GM19438 (cell line): ENCODE measurements around the gene NCK2.

Experiments
- ATAC-seq: cut with Tn5 transposase; IDR thresholded peaks from one replicate; pipeline ENCODE4 v1.9.1; 2021; ENCODE audit warnings: low read depth; ENCODE audit not compliant: unreplicated experiment

Gene NCK2

DNA sequence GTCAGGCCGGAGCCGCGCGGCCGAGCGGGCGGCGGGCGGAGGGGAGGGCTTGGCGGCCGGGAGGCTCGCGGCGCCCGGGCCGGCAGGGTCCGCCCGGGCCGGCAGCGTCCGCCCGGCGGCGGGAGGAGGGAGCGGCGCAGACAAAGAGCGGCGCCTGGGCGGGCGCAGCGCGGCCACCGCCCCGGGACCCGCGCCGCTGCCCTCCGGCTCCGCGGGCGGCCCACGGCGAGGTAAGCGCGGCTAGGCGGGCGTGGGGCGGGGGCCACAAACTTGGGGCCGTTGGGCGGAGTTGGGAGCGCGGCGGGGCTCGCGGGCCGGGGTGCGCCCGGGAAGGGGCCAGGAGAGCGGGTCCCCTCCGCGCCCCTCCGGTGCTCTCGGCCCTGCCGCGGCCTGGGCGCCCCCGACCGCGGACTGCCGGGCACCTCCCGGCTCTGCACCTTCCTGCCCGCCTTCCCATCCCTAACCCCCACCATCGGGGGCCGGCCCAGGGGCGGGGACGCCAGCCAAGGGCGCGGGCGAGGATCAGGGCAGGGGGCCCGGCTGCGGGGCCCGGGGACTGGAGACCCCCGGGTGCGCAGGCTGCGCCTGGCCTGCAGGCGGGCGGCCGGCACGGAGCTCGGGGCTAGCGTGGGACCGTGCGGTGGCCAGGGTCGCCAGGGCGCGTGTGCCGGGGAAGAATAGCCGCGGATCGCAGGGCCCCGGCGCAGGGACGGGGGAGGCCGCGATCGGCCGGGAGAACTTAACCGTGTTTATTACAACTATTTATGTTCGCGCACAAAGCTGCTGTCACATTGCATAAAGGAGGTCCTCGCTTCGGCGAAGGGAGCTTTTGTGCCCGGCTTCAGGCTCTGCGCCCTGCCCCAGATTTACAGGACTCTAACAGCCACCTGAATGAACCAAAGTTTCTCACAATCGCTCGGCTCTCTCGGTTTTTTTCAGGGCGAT, at the start of gene NCK2:
NCK2 (plus strand) TSS at position 4 of the 945 bp plus-strand sequence. CDS start 110,152 bp downstream, outside the sequence.
- ATAC-seq = peak; percentile 13

DNA sequence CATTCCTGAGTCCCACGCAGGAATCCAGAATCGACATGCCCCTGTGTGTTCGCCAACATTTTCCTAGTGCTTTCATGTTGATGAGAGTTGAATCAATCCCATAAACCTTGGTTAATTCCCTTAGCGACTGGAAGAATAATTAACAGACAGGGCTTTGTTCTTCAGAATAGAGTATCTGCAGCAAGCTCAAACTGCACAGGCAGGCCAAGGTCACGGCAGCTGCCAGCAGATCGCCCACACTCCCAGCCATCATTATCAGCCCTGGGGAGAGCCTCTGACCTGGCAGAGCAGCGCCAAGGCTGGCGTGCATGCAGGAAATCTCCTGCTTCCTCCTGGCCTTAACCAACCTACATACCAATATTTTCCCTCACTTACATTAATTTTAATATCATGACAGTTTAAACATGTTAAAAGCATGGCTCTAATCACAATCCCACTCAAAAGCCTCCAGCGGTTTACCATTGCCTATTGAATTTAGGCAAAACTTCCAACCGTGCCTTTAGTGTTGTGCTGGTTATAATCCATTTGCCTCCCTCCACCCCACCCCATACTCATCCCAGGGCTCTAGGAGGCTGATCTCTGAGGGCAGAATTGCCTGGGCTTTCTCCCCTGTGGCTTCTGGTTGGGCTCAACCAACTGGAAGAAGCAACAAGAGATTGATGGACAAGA, 46.8 kb upstream of the NCK2 start:
- no peak for ATAC-seq

DNA sequence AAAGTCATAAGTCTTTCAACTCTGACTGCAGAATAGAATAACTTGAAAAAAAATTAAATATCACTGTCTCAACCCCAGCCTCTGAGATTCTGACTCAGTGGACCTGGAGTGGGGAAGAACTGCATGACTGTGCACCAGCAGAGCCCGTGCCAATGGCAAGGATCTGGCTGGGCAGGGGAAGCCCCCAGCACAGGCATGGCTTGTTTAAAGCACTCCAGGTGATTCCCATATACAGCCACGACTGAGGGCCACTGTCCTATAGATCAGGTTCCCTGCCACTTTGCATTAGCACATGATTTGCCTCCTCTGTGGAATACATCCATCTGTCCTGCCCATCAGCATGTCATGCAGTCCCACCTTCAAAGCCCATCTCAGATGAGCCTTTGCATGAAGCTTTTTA, 45.9 kb upstream of the NCK2 start:
- ATAC-seq = no peak

DNA sequence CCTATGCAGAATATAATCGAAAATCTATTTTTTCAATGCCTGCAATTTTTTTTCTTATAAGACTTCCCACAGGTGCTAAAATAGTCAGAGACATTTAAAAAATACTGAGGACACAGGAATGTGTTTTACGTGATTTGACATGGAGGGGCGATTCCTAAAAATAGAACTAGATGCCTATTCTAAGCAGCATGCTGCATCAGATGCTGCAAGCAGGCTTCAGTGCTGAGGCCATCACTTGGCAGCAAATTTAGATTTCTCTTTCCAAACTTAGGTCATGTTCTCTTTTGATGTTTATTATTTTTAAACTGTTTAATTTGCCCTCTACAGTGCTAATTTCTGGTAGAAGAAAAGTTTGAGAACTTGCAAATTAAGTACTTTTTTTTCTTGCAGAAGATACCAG, 43.7 kb upstream of the NCK2 start:
- no peak for ATAC-seq

DNA sequence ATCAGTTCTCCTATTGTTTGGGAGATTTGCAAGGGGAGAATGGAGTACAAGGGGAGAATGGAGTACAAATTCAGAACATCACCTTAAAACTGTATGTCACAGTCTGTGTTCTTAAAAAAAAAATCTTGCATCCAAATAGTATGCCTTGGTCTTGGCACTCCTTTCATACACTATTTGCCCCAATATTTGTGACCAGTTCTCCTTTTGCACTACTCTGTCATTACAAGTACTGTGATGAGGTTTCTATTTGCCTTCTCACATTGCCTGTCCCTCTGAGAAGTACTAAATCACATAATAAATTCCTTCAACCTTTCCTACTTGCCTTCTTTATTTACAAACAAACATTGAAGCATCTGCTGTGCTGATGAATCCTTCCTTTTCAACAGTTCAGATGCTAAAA, 36.0 kb upstream of the NCK2 start:
- ATAC-seq = no peak

DNA sequence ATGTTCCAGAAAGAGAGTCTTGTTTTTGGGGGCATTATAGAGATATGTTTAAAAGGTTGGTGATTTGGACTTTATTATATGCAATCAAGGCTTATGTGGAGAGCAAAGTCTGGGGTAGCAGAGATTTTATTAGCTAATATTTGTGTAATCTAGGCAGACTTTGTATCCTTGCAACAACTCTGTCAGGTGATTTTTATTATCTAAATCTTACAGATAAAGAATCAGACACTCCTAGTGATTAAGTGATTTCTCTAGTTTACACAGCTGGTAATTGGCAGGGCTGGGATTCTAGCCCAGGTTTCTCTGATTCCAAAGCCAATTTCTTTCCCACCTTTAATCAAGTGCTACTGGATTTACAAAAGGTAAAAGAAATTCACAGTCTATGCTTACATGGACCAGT, 33.3 kb upstream of the NCK2 start:
- ATAC-seq = no peak

DNA sequence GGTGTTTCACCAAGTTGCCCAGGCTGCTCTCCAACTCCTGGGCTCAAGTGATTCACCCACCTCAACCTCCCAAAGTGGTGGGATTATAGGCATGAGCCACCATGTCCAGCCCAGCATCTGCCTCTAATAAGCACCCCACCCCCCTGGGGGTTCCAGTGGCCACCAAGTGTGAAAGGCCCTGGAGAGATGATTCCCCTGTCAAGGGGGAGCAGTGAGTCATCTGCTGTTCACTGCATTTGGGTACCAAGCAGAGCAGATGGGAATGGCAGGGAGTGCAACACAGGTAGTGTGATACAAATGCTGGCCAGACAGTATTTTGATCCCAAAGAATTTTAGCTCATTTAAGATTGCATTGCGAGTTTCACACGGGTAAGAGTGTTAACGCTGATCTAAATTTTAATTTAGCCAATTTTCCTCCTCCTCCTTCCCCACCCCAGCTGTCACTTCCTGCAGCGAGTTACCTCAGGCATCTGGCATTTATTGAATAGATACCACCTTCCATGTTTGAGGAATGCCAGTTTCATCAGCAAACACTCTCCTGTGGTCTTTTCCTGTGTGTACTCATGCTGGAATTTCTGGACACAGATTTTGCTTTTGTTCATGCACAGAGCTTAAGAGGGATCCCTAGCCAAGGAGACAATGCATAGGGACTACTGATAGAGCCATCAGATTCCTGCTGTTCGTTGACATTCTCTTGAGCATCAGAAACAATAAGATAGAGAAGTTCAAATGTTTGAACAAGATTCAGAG, 32.4 kb upstream of the NCK2 start:
- no peak for ATAC-seq

DNA sequence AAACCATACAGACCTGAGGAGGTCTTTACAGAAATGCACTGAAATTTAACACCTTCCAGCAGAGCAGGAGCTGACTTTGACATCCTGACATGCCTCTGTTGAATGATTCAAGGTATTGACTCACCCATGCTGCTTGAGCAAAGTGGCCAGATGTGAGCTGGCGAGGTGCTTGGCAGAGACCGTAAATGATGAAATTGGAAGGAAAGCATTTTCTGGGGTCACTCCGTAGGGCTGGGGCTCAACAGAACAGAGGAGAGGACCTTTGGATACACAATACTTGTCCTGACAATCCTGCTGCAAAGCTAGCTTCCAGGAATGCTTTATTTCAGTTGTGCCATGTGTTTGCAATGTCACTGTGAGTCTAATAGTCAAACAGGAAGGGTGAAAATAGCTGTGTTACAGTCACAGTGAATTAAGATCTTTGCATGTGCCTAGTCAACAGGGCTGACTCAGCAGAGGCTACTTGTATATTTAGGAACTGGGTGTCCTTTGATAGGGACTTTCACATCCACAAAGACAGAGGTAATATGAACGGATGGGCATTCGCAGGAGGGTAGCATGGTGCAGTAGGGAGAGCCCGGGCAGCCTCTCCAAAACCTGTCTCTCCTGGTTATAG, 31.6 kb upstream of the NCK2 start:
- no peak for ATAC-seq

DNA sequence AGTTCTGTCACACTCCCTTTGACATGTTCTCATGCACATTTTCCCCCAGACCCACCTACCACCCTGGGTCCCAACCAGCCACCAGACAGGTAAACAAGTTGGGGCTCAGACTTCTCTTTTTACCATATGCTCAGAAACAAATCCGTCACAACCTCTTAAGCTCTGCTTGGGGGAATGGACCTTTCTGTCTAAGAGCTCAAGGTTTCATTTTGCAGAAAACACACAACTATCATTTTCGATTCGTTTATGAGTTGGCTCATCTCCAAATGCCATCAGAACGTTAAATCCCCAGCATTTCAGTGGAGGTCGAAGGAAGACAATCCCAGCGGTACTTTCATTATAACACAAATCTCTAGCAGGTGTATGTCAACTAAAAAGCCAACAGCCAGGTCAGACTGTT, 30.6 kb upstream of the NCK2 start:
- ATAC-seq = no peak

DNA sequence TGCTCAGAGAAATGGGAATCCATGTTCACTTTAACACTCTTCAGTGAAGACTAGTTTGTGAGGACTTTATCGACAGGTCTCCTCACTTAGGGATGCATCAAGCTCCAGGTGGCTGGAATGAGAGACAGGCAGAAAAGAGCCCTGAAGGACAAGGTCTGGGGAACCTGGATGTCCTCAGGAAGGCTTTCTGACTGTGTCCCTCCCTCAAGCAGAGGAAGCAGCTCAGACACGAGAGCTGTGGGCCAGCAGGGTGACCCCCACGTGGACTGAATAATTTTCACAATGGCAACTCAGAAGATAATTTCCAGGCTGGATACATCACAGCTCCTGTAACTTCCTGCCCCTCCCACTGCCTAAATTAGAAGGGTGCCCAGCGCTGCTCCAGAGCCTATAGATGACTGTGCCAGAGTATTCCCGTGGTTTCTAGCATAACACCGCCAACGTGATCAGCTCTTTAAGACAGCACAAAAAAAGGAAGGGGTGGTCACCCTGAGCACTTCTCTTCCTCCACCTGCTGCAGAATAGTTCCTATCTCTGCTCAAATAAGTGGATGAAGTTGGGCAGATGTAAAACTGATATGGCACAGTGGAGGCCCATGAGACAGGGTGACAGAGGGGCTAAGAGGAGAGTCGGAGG, 25.7 kb upstream of the NCK2 start:
- no peak for ATAC-seq

DNA sequence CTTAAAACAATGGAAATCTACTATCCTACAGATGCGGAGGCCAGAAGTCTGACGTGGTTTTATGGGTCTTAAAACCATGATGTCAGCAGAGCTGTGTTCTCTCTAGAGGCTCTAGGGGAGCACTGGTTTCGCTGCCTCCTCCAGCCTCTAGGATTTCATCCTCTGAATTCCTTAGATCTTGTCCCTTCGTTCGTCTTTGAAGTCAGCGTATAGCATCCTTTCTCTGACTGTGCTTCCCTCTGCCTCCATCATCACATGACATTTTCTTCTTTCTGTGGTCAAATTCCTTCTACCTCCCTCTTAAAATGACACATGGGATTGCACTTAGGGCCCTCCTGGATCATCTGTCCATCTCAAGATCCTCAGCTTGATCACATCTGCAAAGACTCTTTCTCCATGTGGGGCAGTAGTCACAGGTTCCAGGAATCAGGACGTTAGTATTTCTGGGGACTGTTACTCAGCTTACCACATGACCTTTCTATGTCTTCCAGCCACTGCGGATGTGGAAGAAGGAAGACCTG, 22.7 kb upstream of the NCK2 start:
- ATAC-seq = no peak

DNA sequence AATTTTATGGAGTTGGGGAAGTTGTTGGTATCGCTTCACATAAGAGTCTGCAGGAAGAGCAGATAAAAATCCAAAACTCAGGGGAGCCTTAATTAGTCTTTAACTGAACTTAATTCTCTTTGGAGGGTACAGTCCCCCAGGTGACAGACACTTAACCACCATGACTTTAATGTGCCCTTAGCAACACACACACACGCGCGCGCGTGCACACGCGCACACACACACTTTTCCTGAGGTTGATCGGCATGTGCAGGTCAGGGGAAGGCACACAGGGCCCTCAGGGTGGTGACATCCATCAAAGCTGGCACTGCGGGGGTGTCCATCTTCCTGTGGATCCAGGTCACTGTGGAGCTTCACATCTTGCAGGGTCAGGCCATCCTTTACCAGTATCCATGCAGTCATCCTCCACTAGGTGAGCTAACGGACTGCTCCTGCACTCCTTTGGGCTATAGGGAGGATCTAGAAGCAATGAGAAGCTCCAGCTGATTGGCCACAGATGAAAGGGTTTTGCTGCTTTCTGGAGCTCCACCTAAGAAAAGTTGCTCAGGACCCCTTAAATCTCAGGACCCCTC, 21.9 kb upstream of the NCK2 start:
- ATAC-seq = no peak

DNA sequence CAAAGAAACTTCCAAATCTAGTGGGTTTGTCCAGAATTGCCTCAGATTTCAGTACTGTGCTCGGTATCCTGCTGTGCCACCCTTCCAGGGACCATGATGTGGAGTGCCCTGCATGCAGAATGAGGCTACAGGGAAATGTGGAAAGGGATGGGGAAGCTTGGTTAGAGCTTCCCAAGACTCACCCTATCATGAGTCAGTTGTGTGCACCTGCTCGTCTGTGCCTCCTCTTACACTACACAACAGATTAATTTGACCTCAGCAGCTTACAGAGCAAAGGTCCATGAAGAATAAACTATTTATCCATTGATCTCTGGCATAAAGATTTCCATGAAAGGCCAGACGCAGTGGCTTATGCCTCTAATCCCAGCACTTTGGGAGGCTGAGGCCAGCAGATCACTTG, 21.3 kb upstream of the NCK2 start:
- no peak for ATAC-seq

DNA sequence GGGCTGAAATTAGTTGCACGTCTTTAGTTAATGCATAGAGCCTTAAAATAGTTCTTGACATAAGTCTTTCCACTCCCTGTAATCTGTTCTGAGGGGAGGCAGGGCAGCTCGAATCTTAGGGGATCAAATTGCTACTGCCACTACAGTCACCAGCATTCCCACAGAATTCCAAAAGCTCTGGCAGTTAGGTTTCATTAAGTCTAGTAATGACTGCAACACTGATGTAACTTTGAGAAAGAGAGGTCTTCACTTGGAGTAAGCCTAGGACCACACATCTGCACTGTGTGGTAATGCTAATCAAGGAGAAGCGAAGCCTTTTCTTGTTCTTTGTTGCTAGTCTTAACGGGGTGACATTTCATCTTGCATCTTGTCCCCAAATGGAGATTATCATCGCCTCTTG, 19.3 kb upstream of the NCK2 start:
- peak; percentile 27 for ATAC-seq

DNA sequence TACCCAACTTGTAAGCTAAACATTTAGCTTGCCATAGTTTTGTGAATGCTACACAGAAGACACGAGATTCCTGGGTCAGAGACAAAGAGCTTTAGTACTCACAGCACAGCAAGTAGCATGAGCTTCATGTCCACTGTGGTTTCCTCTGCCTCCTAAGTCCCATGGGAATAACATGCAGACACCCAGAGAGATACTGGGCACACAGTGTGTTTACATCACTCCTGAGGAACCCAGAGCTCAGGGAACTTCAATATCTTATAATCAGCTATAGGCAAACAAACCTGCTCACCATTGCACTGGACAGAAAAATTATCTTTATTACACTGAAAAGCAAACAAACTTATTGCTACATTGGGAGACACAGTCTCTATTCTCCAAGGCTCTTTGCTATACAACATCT, 14.5 kb upstream of the NCK2 start:
- ATAC-seq = no peak

DNA sequence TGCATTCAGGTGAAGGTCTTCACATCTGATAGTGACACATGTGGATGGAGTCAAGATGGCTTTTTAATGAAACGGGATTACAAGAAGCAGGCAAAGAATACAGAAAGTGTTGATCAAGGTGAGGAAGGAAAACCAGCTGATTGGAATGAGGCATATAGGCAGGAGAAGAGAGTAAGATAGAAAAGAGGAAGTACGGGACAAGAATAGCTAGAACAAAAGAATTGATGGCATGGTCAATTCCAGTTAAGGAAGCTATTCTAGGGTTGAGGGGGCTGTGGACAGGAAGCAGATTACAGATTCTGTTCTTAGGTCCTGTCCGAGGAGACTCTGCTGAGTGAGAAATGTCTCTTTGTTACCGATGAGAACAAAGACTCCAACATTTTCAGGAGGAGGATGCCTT, 13.2 kb upstream of the NCK2 start:
- ATAC-seq = no peak

DNA sequence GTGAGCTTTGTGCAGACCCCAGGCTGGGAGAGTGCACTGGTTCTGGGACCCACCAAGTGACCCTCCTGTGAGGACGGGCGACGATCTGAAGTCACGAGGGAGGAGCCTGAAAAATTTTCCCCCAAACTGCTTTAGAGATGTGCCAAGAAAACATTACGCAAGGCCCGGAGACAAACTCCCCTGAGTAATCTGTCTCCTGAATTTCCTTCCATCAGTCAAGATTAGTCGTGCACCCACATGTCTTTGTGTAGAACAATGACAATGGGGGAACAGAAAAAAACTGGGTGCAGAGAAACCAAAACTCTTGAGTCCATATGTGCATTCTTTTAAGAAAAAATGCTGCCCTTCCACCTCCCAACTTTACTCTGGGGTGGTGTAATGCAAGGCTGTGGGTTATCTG, 12.6 kb upstream of the NCK2 start:
- ATAC-seq = no peak

DNA sequence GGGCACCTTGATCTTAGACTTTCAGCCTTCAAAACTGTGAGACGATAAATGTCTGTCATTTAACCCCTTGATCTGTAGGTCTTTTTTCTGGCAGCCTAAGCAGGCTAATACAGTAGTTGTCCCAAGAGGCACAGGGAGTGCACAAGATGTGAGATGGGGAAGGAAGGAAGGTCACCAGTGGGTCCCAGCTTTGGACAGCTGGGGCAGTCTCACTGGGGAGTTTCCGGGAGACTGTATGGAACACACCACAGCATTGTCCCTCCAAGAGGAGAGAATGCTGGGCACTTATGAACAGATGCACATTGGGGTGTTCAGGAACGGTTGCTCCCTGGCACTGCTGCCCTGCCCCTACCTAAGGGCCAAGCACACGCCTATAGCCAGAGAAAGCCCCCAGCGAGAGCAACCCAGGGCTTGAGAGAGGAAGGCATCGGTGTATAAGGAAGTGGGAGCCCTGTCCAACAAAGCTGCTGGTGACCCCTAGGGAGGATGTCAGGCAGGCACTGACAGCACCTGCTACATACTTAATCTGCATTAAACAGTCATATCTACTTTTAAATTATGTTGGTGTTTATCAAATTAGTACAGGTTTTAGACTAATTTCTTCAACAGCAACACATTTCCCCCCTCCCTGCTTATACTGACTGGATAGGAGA, 11.6 kb upstream of the NCK2 start:
- no peak for ATAC-seq

DNA sequence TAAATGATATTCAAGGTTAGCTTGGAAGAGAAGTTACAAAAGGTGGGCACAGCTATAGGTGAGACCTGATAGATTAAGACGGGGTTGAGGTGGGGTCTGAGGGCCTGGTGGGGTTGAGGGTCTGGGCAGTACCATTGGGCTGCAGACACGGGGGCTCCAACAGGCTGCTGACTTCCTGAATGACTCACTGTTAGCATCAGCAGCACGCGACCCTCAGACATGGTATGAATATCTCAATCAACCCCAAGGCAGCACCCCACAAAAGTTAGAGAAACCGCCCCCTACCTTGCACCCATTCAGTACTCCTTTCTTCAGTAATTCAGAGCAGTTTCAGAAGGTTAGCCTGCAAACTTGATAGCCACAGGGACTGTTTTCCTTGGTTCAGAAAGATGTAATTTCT, 10.8 kb upstream of the NCK2 start:
- ATAC-seq = no peak
